Brain microvascular endothelial cell (primary cell): ENCODE data around the gene GALNT16.

Experiments
- DNase-seq: peaks from one replicate; pipeline ENCODE4 v3.0.0-alpha.2; 2020
- H3K27ac ChIP-seq: fragments of 250-450 bp; sonication (Bioruptor Pico); 2 replicates; pipeline ENCODE4 v1.5.1; 2020; ENCODE audit warnings: mild to moderate bottlenecking, moderate library complexity
- H3K27me3 ChIP-seq: fragments of 250-450 bp; sonication (Bioruptor Pico); replicated peaks from 2 replicates; pipeline ENCODE4 v1.5.1; 2020; ENCODE audit warnings: mild to moderate bottlenecking
- H3K36me3 ChIP-seq: fragments of 250-450 bp; sonication (Bioruptor Pico); replicated peaks from 2 replicates; pipeline ENCODE4 v1.5.1; 2020; ENCODE audit warnings: mild to moderate bottlenecking
- H3K4me3 ChIP-seq: 2 replicates; pipeline ENCODE4 v1.5.1; 2011; ENCODE audit warnings: low read depth, mild to moderate bottlenecking, control low read depth, low read length, moderate library complexity
- in situ Hi-C: cut with HindIII; loops from 2 replicates; pipeline ENCODE4 v1.10.0; 2017; ENCODE audit warnings: low sequenced_read_pairs, low pct_ligation_motif_present
- TF ChIP-seq, protein P1 (sequence below): IDR thresholded peaks from 2 replicates; pipeline ENCODE4 v1.5.1; 2011; ENCODE audit warnings: low read depth, mild to moderate bottlenecking, moderate library complexity, low read length, control low read depth, inconsistent platforms; ENCODE audit errors: missing control alignments

Gene GALNT16

DNA sequence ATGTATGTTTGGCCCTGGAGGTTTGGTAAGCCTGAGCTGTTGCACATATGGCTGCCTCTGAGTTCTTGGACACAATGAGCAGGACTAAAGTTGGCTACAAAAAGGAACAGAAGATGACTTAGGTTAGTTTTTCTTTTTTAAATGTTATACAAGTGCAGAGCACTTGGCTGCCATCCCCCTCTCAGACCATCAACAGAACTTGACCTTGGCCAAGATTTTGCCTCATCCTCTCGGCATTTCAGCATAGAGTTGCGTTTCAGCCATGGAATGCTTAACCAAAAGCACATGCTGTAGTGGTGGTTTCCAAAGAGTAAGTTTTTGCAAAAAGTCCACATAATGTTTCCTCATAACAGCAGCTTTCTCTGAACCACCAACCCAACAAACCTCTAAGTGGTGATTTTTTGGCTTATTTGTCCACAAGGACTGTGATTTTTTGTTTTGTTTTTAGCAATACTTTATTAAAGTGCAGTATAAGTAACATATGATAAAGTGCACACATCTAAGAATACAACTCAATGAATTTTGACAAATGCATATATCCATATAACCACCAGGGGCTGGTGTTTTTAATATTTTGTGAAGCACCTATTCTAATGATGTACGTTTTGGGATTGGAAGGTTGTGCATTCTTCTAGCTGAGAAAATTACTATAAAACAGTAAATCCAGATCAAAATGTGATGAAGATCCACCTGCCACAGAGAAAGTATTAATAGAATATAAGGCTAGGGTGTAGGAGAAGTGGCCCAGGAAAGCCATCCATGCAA, 12.1 kb upstream of the GALNT16 start:
- Histone ChIP-seq H3K27me3 (no peaks in the 10 kb centered on the region), H3K27ac (no peak overlapping the region), H3K4me3 (no peak overlapping the region), H3K36me3 (no peaks in the 10 kb centered on the region)
- DNase-seq = no peak
- TF ChIP-seq, protein P1, sequence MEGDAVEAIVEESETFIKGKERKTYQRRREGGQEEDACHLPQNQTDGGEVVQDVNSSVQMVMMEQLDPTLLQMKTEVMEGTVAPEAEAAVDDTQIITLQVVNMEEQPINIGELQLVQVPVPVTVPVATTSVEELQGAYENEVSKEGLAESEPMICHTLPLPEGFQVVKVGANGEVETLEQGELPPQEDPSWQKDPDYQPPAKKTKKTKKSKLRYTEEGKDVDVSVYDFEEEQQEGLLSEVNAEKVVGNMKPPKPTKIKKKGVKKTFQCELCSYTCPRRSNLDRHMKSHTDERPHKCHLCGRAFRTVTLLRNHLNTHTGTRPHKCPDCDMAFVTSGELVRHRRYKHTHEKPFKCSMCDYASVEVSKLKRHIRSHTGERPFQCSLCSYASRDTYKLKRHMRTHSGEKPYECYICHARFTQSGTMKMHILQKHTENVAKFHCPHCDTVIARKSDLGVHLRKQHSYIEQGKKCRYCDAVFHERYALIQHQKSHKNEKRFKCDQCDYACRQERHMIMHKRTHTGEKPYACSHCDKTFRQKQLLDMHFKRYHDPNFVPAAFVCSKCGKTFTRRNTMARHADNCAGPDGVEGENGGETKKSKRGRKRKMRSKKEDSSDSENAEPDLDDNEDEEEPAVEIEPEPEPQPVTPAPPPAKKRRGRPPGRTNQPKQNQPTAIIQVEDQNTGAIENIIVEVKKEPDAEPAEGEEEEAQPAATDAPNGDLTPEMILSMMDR = no peak
- in situ Hi-C loops = no loop called here

DNA sequence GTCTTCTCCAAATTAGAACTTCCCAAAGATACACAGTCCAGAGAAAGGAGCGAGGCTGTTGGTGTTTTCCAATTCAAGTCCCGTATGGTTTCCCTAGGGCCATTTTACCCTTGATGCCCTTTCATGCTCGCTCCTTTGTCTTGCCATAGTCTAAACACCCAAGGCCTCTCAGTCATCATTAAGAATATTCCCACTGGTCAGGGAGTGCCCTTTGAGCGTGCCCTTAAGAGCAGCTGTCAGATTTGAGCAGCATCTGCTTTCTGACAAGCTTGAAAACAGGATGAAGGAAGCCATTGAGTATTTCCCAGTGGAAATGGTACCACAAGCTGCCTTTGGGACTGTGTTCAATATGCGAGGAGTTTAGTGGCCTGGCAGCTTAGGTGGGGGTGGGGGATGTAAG, 10.4 kb upstream of the GALNT16 start:
- no peaks in the 10 kb centered on the region for H3K27me3 ChIP-seq
- in situ Hi-C loops = no loop called here
- H3K27ac ChIP-seq = no peak overlapping the region
- TF ChIP-seq, protein P1 = no peak
- H3K4me3 ChIP-seq = no peak overlapping the region
- H3K36me3 ChIP-seq = no peaks in the 10 kb centered on the region
- no peak for DNase-seq

DNA sequence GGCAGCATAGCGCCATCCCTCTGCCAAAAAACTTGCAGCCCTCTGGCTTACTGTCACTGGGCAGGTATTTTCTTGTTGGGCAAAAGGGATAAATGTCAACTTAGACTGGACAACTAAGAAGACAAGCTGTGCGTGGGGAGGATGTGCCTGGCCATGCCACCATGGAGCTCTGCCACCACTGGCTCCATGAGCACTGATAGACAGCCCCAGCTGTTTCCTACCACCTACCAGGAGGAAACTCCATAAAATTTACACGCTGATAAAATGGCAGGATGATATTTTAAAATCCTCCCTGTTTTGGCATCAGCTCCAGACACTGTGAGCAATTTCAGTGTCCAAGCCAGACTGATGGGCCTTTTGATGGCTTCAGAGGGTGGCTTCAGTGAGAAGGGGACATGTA, 7.1 kb upstream of the GALNT16 start:
- Histone ChIP-seq H3K27ac (no peak overlapping the region), H3K36me3 (no peaks in the 10 kb centered on the region), H3K4me3 (no peak overlapping the region), H3K27me3 (no peaks in the 10 kb centered on the region)
- no peak for DNase-seq
- TF ChIP-seq, protein P1 = no peak
- in situ Hi-C loops = no loop called here

DNA sequence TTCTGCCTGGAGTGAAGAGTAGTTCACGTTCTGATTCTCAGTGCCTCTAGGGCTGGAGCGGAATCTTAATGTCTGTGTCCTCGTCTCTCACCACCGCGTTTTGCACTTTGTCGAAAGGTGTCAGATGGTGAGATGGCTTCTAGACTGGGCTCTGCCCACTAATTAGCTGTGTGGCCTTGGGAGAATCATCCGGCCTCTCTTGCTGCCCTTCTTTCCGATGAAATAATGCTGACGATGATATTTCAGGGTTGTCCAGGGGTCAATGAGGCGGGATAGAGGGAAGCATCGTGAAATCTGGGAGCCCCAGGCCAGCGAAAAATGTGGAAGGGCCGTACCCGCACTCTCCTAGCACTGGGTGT, 811 bp upstream of the GALNT16 start:
- TF ChIP-seq, protein P1 = no peak
- Histone ChIP-seq H3K27ac (no peak overlapping the region), H3K27me3 (no peaks in the 10 kb centered on the region), H3K36me3 (no peaks in the 10 kb centered on the region), H3K4me3 (peak overlapping the region; percentile 57)
- no peak for DNase-seq
- in situ Hi-C loops = no loop called here

DNA sequence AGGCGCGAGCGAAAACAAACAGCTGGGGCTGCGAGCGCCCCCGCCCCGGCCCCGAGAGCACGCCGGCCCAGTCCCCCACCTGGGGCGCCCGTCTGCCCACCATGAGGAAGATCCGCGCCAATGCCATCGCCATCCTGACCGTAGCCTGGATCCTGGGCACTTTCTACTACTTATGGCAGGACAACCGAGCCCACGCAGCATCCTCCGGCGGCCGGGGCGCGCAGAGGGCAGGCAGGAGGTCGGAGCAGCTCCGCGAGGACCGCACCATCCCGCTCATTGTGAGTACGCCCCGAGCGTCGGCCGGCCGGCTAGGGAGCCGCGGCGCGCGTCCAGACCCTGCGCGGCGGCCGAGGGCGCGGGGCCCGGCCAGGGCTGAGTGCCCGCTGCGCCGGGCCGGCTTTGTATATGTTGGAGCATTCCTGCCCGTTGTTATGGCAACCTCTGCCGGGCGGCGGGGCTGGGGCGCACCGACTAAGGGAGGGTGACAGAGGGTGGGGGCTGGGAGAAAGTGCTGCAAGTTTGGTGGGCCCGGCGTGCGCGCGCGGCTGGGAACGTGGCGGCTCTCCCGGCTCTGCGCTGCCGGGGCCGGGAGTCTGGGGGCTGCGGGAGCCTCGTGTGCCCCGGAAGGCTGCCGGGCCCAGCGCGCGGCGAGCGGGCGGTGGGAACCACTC, 367 bp downstream of the GALNT16 start:
- no peaks in the 10 kb centered on the region for H3K27me3 ChIP-seq
- TF ChIP-seq, protein P1 = no peak
- DNase-seq = peak; percentile 11
- no peak overlapping the region for H3K27ac ChIP-seq
- in situ Hi-C loops = no loop called here
- no peaks in the 10 kb centered on the region for H3K36me3 ChIP-seq
- peak overlapping the region; percentile 57 for H3K4me3 ChIP-seq
